Measurements from ENCODE around the gene ESPNL. TPM values are rescaled to one million over a fixed set of nuclear protein-coding genes. Genes with fewer than 3 reads are reported as not detected.

ESPNL gene
- total RNA-seq, 1 donor = 1.3 TPM

DNA sequence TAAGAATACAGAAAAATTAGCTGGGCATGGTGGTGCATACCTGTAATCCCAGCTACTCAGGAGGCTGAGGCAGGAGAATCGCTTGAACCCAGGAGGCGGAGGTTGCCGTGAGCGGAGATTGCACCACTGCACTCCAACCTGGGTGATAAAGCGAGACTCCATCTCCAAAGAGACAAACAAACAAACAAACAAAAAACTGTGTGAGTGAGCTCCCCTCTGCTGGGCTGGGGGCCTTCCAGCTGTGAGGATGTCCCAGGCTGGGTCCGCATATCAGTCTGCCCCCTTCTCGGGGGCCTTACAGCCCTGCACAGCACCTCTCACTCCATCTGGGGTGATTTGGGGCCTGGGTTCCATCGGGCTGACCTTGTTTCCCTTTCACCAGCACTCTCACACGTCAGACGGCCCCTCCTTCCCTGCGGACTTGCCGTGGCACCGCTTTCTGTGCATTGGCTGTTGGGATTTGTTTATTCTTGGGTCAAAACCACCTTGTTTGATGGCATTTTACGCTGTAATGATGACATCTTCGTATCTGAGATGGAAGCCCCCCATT lies 35.5 kb downstream of the ESPNL start:
- H3K4me3 ChIP-seq (ENCODE audit: low read depth, low read length) = no peak overlapping the region
- DNase-seq (ENCODE audit: low read depth) = no peak
- TF ChIP-seq CTCF (IDR thresholded peaks at IDR 0.05; ENCODE audit: insufficient read depth, low read depth, low read length) = no peak

- H3K4me3 ChIP-seq (ENCODE audit: low read depth, low read length) = no peak overlapping the region
- peak; percentile 91 for DNase-seq (ENCODE audit: low read depth)
- no peak for TF ChIP-seq CTCF (IDR thresholded peaks at IDR 0.05; ENCODE audit: insufficient read depth, low read depth, low read length)
Observed at GRCh38 chr2:238136820-238137537, 36.8 kb downstream of the ESPNL start.

- H3K4me3 ChIP-seq (ENCODE audit: low read depth, low read length) = no peak overlapping the region
- no peak for TF ChIP-seq CTCF (IDR thresholded peaks at IDR 0.05; ENCODE audit: insufficient read depth, low read depth, low read length)
Observed at GRCh38 chr2:238137885-238138284, 37.7 kb downstream of the ESPNL start.

DNA sequence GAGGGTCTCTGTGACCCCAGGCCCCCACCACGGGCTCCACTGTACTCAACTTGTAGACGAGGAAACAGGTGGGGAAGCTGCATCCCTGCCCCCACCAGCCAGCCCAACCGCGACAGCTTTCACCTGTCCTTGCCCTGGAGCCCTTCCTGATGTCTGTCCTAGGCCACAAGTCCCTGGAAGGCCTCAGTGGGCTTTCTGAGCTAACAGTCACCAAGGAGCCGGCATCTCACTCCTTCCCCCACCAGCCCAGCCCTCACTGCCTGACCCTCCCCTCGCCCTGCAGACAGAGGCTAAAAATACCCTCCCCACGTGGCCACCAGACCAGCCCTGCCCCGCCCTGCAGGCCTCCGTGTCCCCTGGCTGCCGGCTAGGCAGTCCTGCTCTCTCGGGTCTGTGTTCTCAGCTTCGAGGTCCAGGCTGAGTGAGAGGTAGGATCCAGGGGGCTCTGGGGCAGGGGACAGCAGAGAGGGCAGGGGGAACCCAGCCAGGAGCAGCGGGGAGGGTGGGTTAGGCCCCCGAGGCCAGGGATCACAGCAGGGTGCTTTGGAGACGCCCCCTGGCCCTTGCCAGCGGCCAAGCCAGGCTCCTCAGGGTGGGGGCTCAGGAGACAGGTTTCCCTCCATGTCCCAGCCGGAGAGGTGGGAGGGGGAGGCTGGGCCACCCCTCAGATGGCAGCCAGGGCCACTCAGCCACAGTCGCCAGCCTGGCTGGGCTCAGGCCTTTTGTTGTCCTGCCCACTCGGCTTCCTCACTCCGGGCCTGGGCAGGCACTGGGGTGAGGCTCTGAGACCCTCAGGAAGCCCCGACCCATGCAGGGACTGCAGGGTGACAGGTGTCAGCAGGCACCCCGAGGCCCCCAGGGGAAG lies 38.4 kb downstream of the ESPNL start, which contains the start of gene KLHL30:
TSS of gene KLHL30 (plus strand) at position 338 of the 865 bp plus-strand sequence. CDS start 2,087 bp downstream, outside the sequence.
- H3K4me3 ChIP-seq (ENCODE audit: low read depth, low read length) = no peak within 1 kb of the TSS
- DNase-seq (ENCODE audit: low read depth) = no peak
- no peak for TF ChIP-seq CTCF (IDR thresholded peaks at IDR 0.05; ENCODE audit: insufficient read depth, low read depth, low read length)

More at GRCh38 chr2:238137885-238138284, 37.7 kb downstream of the ESPNL start:
- DNase-seq (ENCODE audit: low read depth) = no peak

- no peak overlapping the region for H3K4me3 ChIP-seq (ENCODE audit: low read depth, low read length)
- TF ChIP-seq CTCF (IDR thresholded peaks at IDR 0.05; ENCODE audit: insufficient read depth, low read depth, low read length) = peak; percentile 43
- DNase-seq (ENCODE audit: low read depth) = no peak
Observed at GRCh38 chr2:238139196-238140039, 39.3 kb downstream of the ESPNL start.

DNA sequence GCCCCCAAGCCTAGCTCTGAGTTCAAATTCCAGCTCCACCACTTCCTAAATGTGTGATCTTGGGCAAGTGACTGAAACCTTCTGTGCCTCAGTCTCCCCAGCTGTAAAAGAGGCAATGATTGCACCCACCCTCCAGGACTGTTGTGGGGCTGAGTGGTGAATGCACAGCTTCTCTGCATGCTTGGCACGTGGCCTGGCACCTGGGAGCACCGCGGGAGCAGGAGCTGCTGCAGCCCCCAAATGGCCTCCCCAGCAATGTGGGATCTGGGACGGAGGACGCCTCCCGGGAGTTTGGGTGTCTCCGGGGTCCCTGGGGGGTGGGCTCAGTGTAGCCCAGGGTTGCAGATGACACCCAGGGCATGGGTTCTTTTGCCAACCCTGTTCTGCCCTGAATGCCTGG lies 39.9 kb downstream of the ESPNL start:
- no peak for TF ChIP-seq CTCF (IDR thresholded peaks at IDR 0.05; ENCODE audit: insufficient read depth, low read depth, low read length)
- no peak overlapping the region for H3K4me3 ChIP-seq (ENCODE audit: low read depth, low read length)
- no peak for DNase-seq (ENCODE audit: low read depth)
